Fibroblast of pulmonary artery (primary cell): ENCODE measurements around the gene SDC3.

Experiments
- DNase-seq: peaks from one replicate; pipeline ENCODE4 v3.0.0-alpha.2; 2010; ENCODE audit warnings: low read depth
- H3K4me3 ChIP-seq: replicated peaks from 2 replicates; pipeline ENCODE4 v1.5.1; 2011; ENCODE audit warnings: low read depth, mild to moderate bottlenecking, control low read depth, low read length, moderate library complexity
- TF ChIP-seq, protein P1 (sequence below): IDR thresholded peaks from 2 replicates; pipeline ENCODE4 v1.5.1; 2011; ENCODE audit warnings: mild to moderate bottlenecking, control low read depth, low read length, inconsistent platforms; ENCODE audit errors: missing control alignments

The SDC3 gene

DNA sequence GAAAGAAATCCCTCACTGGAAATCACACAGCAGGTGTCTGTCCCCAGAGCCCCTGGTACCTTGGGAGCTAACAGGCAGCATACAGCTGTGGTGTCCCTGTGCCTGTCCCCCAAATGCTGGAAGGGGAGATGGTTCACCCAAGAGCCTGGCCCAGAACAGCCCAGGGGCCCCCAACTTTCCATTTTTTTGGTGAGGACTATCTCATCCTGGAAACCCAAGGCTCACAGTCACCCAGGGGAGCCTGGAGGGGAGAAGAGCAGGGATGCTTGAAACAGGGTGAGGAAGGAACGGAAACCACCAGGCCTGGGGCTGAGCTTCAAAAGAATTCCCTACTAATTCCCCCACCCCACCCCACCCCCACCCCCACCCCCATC, 3.6 kb downstream of the SDC3 start:
- no peak overlapping the region for H3K4me3 ChIP-seq
- TF ChIP-seq, protein P1, sequence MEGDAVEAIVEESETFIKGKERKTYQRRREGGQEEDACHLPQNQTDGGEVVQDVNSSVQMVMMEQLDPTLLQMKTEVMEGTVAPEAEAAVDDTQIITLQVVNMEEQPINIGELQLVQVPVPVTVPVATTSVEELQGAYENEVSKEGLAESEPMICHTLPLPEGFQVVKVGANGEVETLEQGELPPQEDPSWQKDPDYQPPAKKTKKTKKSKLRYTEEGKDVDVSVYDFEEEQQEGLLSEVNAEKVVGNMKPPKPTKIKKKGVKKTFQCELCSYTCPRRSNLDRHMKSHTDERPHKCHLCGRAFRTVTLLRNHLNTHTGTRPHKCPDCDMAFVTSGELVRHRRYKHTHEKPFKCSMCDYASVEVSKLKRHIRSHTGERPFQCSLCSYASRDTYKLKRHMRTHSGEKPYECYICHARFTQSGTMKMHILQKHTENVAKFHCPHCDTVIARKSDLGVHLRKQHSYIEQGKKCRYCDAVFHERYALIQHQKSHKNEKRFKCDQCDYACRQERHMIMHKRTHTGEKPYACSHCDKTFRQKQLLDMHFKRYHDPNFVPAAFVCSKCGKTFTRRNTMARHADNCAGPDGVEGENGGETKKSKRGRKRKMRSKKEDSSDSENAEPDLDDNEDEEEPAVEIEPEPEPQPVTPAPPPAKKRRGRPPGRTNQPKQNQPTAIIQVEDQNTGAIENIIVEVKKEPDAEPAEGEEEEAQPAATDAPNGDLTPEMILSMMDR: no peak
- no peak for DNase-seq

DNA sequence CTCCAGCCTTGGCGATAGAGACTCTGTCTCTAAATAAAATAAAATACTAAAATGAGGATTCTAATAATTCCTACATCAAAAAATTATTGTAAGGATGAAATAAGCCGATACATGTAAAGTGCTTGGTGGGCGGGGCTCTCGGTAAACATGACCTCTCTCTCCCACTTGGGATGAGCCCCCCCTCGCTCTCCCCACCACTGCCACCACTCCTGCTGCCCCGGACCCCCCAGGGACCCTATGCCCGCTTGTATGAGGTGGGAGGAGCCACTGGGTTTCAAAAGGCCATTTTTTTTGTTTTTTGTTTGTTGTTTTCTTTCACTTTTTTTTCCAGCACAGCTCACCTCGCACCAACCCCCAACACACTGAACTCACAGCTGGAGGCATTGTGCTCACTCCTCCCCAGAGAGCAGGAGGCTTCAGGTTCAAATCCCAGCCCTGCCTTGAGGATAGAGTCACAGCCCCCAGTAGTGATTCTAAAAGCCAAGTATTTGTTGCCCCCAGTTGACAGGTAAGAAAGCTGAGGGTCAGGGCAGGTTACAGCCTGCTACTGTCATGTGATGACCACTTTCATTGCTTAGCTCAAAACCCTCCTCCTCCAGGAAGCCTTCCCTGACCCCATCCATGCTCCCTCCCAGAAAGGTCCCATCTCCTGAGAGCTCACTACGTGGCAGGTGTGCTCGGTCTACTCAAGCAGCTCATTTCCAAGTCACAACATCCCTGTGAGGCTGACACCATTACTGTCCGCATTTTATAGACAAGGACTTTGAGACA, 4.2 kb downstream of the SDC3 start:
- TF ChIP-seq, protein P1: no peak
- H3K4me3 ChIP-seq: no peak overlapping the region
- no peak for DNase-seq

- H3K4me3 ChIP-seq: no peak overlapping the region
- DNase-seq: peak; percentile 35
- TF ChIP-seq, protein P1: no peak
Measured at GRCh38 chr1:30903343-30904034, 5.1 kb downstream of the SDC3 start.

GRCh38 chr1:30902593-30903290, 5.8 kb downstream of the SDC3 start:
- TF ChIP-seq, protein P1: no peak
- H3K4me3 ChIP-seq: no peak overlapping the region
- no peak for DNase-seq

GRCh38 chr1:30901798-30902581, 6.6 kb downstream of the SDC3 start:
- no peak overlapping the region for H3K4me3 ChIP-seq
- TF ChIP-seq, protein P1: no peak
- DNase-seq: peak; percentile 56

GRCh38 chr1:30900931-30901560, 7.5 kb downstream of the SDC3 start:
- H3K4me3 ChIP-seq: no peak overlapping the region
- TF ChIP-seq, protein P1: no peak
- no peak for DNase-seq
